Panc1 (cell line): ENCODE data around the gene TUBA1B. TPM values are rescaled to one million over a fixed set of nuclear protein-coding genes. Genes with fewer than 3 reads are reported as not detected.

ENCODE experiments used
- ATAC-seq: fragments of 200-7000 bp; cut with Tn5 transposase; 2 replicates; pipeline ENCODE4 v1.9.1; 2020; ENCODE audit warnings: mild to moderate bottlenecking, moderate library complexity
- BruUV-seq: library from RNA; stranded (reverse); fragments of 400-500 nt; replicated peaks from 2 replicates; lab custom pipeline; 2021; lab: Mats Ljungman, UMichigan
- CTCF ChIA-PET: fragments of 300-600 bp; sonication (Branson Sonifier 250); formaldehyde crosslinking; loops from one replicate; lab custom pipeline; 2022; ENCODE audit warnings: antibody characterized with exemption; lab: Charles Lee
- POLR2A ChIA-PET: fragments of 300-600 bp; sonication (Branson Sonifier 250); formaldehyde crosslinking; loops from one replicate; lab custom pipeline; 2022; ENCODE audit warnings: antibody characterized with exemption; lab: Charles Lee
- DNase-seq: peaks from one replicate; pipeline ENCODE4 v3.0.0-alpha.2; 2010; ENCODE audit warnings: low read depth, low spot score
- H3K27ac ChIP-seq: 2 replicates; pipeline ENCODE4 v1.5.1; 2011; ENCODE audit warnings: mild to moderate bottlenecking, low read length, inconsistent platforms
- H3K27me3 ChIP-seq: fragments of 200-500 bp; sonication (Bioruptor generic); 2 replicates; pipeline ENCODE4 v1.6.0; 2014; ENCODE audit warnings: low read length, inconsistent platforms; ENCODE audit not compliant: control insufficient read depth, insufficient read depth
- H3K36me3 ChIP-seq: fragments of 200-500 bp; sonication (Bioruptor generic); 2 replicates; pipeline ENCODE4 v1.5.1; 2014; ENCODE audit warnings: inconsistent platforms, mild to moderate bottlenecking, low read length, moderate library complexity; ENCODE audit not compliant: control insufficient read depth, insufficient read depth
- H3K4me1 ChIP-seq: 2 replicates; pipeline ENCODE4 v1.5.1; 2011; ENCODE audit warnings: inconsistent platforms, mild to moderate bottlenecking, low read length, moderate library complexity; ENCODE audit not compliant: control insufficient read depth, insufficient read depth
- H3K4me3 ChIP-seq, 2 experiments: 2 replicates each; pipeline ENCODE4 v1.5.1; 2011 to 2012; ENCODE audit warnings: low read depth in 2 of 2, low read length in 2 of 2, mild to moderate bottlenecking in 2 of 2, inconsistent platforms in 1 of 2, moderate library complexity in 1 of 2
- H3K9me3 ChIP-seq: fragments of 200-500 bp; sonication (Bioruptor generic); 2 replicates; pipeline ENCODE4 v1.5.1; 2014; ENCODE audit warnings: low read depth, mild to moderate bottlenecking, inconsistent platforms, low read length, moderate library complexity; ENCODE audit not compliant: control insufficient read depth, insufficient read depth
- CTCF ChIP-seq: fragments of 450-650 bp; IDR thresholded peaks from 2 replicates; pipeline ENCODE4 v1.5.1; 2017; ENCODE audit warnings: mild to moderate bottlenecking
- POLR2AphosphoS5 ChIP-seq: IDR thresholded peaks from 2 replicates; pipeline ENCODE4 v1.6.1; 2012; ENCODE audit warnings: mild to moderate bottlenecking, low read depth, low read length, moderate library complexity
- REST ChIP-seq, 2 experiments: IDR thresholded peaks; 2 replicates each; pipeline ENCODE4 v1.6.1; 2011 to 2012; ENCODE audit warnings: low read depth in 2 of 2, control low read depth in 1 of 2, low read length in 1 of 2, mild to moderate bottlenecking in 1 of 2, moderate library complexity in 1 of 2; ENCODE audit not compliant: insufficient read depth in 1 of 2
- SIN3A ChIP-seq: IDR thresholded peaks from 2 replicates; pipeline ENCODE4 v1.6.1; 2012; ENCODE audit warnings: low read depth, mild to moderate bottlenecking, low read length, moderate library complexity, borderline replicate concordance; ENCODE audit not compliant: insufficient read depth
- TCF7L2 ChIP-seq: IDR thresholded peaks from 2 replicates; pipeline ENCODE4 v1.6.1; 2011; ENCODE audit warnings: mild to moderate bottlenecking, low read depth, low read length, inconsistent platforms
- in situ Hi-C: cut with HindIII; loops from 2 replicates; pipeline ENCODE4 v1.10.0; 2016; ENCODE audit warnings: low sequenced_read_pairs, low pct_unique_long_range_greater_than_20kb
- intact Hi-C: fragments of 100-400 bp; cut with micrococcal nuclease; formaldehyde crosslinking; loops from one replicate; pipeline ENCODE4 v1.10.0; 2022; ENCODE audit not compliant: unreplicated experiment
- total RNA-seq: library from RNA; stranded (reverse); gene quantifications from one replicate; pipeline ENCODE4 v1.2.1, GENCODE V29; 2021; ENCODE audit not compliant: unreplicated experiment

The TUBA1B gene
- total RNA-seq, 1 experiment from 2014 or later, result 1,275 TPM

- ChIA-PET CTCF (no interaction called here), POLR2A (interaction anchor here (0.5 to 0.6 kb wide), 2 partner anchors 31 to 75 kb away, joined by 4 to 6 read pairs; no protein-coding TSS in a partner anchor)
- peaks cover 14% of the 10 kb centered on the region for H3K4me1 ChIP-seq
- no peak for TF ChIP-seq REST (IDR thresholded peaks at IDR 0.05; ENCODE audit: insufficient read depth in 1 of 2, low read depth in 2 of 2, low read length in 1 of 2)
- no peak for TF ChIP-seq SIN3A
- TF ChIP-seq POLR2AphosphoS5, result no peak
- TF ChIP-seq CTCF, result no peak
- TF ChIP-seq TCF7L2, result no peak
- no peaks in the 10 kb centered on the region for H3K27me3 ChIP-seq
- ATAC-seq (no peak), DNase-seq (no peak)
- no peaks in the 10 kb centered on the region; the same call in 1 of the 2 replicates for H3K36me3 ChIP-seq
- in situ Hi-C loops (no loop called here), intact Hi-C loops (no loop called here)
- peak overlapping the region; percentile 74; the same call in 1 of the 2 replicates for H3K27ac ChIP-seq
- no peaks in the 10 kb centered on the region for H3K9me3 ChIP-seq
- peak overlapping the region; percentile 92; a peak in 3 of 4 replicates for H3K4me3 ChIP-seq
- BruUV-seq, result TSS peak; percentile 64
Observed at GRCh38 chr12:49108958-49109404, 22.2 kb downstream of the TUBA1B start.

DNA sequence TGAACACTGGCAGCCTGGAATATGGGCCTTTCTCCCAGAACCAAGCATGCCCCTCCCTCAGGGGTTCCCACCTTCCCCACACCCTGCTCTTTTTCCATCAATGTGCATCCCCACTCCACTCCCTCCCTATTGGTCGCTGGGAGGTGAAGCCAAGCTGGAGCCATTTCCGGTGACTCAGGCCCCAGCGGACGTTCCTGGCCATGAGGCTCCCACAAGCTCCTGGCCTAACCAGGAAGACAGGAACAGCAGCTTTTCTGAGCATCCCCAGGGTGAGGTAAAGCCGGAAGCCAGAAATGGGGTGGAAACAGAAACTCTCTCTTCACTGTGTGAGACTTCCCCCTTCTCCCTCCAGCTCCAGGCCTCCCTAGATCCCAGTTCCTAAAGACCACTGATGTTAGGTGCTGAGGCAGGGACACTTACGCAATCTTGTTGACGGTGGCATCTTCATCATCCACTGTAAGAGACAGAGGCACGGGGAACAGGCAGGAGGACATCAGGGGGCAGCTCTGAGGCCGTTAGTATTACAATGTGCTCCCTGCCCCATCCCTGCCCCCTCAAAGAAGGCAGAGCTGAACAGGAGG is 25.6 kb downstream of the TUBA1B start:
- no peak for DNase-seq
- in situ Hi-C loops, result no loop called here
- Histone ChIP-seq H3K36me3 (no peaks in the 10 kb centered on the region; the same call in 1 of the 2 replicates), H3K4me3 (no peak overlapping the region), H3K27me3 (no peaks in the 10 kb centered on the region), H3K9me3 (no peaks in the 10 kb centered on the region), H3K4me1 (peaks cover 10% of the 10 kb centered on the region), H3K27ac (no peak overlapping the region)
- no peak for ATAC-seq
- POLR2A ChIA-PET, result no interaction called here
- CTCF ChIA-PET, result no interaction called here
- BruUV-seq, result no TSS peak
- intact Hi-C loops, result no loop called here
- TF ChIP-seq TCF7L2 (no peak), POLR2AphosphoS5 (no peak), CTCF (no peak), SIN3A (no peak), REST (IDR thresholded peaks at IDR 0.05; ENCODE audit: insufficient read depth in 1 of 2, low read depth in 2 of 2, low read length in 1 of 2) (no peak)
